Kidney (tissue), 14 donors: ENCODE measurements around the gene CLEC16A. TPM values are rescaled to one million over a fixed set of nuclear protein-coding genes. Genes with fewer than 3 reads are reported as not detected.

Experiments used
- DNase-seq, 5 donors: peaks; one replicate each; pipeline ENCODE4 v3.0.0-alpha.2; 2013 to 2020
- FAIRE-seq: peaks from 2 replicates; lab custom pipeline; 2012; peaks lifted over from hg19 to GRCh38; lab: Jason Lieb, UNC
- H3K27ac ChIP-seq, 2 donors: one replicate each; pipeline ENCODE4 v1.7.0; 2013; ENCODE audit warnings: low read depth in 2 of 2, low read length in 2 of 2, inconsistent platforms in 1 of 2
- H3K27me3 ChIP-seq: one replicate; pipeline ENCODE4 v1.7.1; 2013; ENCODE audit warnings: low read length, inconsistent platforms; ENCODE audit not compliant: control insufficient read depth, insufficient read depth
- H3K36me3 ChIP-seq, 3 donors: one replicate each; pipeline versions ENCODE4 v1.7.0 to v1.7.1; 2013; ENCODE audit warnings: low read length in 3 of 3, control low read depth in 1 of 3, inconsistent platforms in 1 of 3; ENCODE audit not compliant: insufficient read depth in 3 of 3, control insufficient read depth in 2 of 3
- H3K4me1 ChIP-seq, 3 donors: one replicate each; pipeline versions ENCODE4 v1.7.0 to v1.7.1; 2013; ENCODE audit warnings: low read length in 3 of 3, inconsistent platforms in 1 of 3, low read depth in 1 of 3; ENCODE audit not compliant: control insufficient read depth in 2 of 3, insufficient read depth in 2 of 3
- H3K4me3 ChIP-seq, 3 donors: one replicate each; pipeline versions ENCODE4 v1.7.0 to v1.8.1; 2013; ENCODE audit warnings: low read length in 3 of 3, control low read depth in 1 of 3, inconsistent platforms in 1 of 3
- H3K9ac ChIP-seq, 3 donors: one replicate each; pipeline versions ENCODE4 v1.7.0 to v1.7.1; 2013; ENCODE audit warnings: low read length in 3 of 3, control low read depth in 1 of 3, inconsistent platforms in 1 of 3
- H3K9me3 ChIP-seq, 3 donors: one replicate each; pipeline versions ENCODE4 v1.7.0 to v1.7.1; 2013; ENCODE audit warnings: low read length in 3 of 3, control low read depth in 1 of 3, inconsistent platforms in 1 of 3; ENCODE audit not compliant: control insufficient read depth in 2 of 3, insufficient read depth in 1 of 3
- intact Hi-C: fragments of 100-400 bp; cut with DNase I; formaldehyde crosslinking; loops from one replicate; pipeline ENCODE4 v1.11.1; 2022
- polyA plus RNA-seq: library from polyadenylated mRNA; stranded (reverse); fragments of 350-450 nt; fragmentation: Illumina TruSeq; extraction: RNeasy Lipid Tissue Mini Kit (QIAGEN cat#74804); gene quantifications from one replicate; pipeline ENCODE4 v1.2.3, GENCODE V29; 2014; ENCODE audit warnings: low read depth, low replicate concordance; ENCODE audit not compliant: insufficient read depth
- total RNA-seq: library from RNA; stranded (reverse); fragmentation: NEBNext Ultra II Directional; extraction: Animal tissue kit (Norgen Biotek cat#: 25700); gene quantifications from one replicate; pipeline ENCODE4 v1.2.1, GENCODE V29; 2021
- TF ChIP-seq, protein P1 (sequence below): IDR thresholded peaks from 3 replicates; pipeline ENCODE4 v1.5.1; 2012; ENCODE audit warnings: mild to moderate bottlenecking, moderate library complexity, borderline replicate concordance; ENCODE audit not compliant: insufficient read depth; ENCODE audit errors: extremely low read depth
- donor health status: control.
- donor health status: control.
- donor health status: control.
- donor health status: control.
- donor health status: control.
- donor health status: DM: yes; HTN: yes; CAD: no.
- donor health status: Normal renal cell carcinoma (clear cell type).

CLEC16A gene
- total and polyA plus RNA-seq, 2 donors from 2014 or later = 10.8 to 51.9 TPM

DNA sequence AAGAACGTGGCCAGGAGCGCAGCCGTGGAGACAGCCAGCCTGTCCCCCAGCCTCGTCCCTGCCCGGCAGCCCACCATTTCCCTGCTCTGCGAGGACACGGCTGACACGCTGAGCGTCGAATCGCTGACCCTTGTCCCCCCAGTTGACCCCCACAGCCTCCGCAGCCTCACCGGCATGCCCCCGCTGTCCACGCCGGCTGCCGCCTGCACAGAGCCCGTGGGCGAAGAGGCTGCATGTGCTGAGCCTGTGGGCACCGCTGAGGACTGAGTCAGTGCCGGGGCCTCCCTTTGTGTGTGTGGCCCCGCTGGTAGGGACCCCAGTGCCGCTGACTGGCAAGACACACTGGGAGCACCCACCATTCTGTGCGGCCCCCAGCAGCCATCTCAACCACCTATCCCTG lies 234.1 kb downstream of the CLEC16A start:
- H3K4me3 ChIP-seq = no peak overlapping the region
- intact Hi-C loops = no loop called here
- no peak overlapping the region for H3K9ac ChIP-seq
- no peaks in the 10 kb centered on the region for H3K9me3 ChIP-seq
- DNase-seq (no peak), FAIRE-seq (no peak)
- H3K36me3 ChIP-seq = peaks cover 0 to 6% (median 0%) of the 10 kb centered on the region in 3 donors
- H3K4me1 ChIP-seq = peaks cover 0 to 6% (median 0%) of the 10 kb centered on the region in 3 donors
- H3K27ac ChIP-seq = no peak overlapping the region
- H3K27me3 ChIP-seq = no peaks in the 10 kb centered on the region
- TF ChIP-seq, protein P1, sequence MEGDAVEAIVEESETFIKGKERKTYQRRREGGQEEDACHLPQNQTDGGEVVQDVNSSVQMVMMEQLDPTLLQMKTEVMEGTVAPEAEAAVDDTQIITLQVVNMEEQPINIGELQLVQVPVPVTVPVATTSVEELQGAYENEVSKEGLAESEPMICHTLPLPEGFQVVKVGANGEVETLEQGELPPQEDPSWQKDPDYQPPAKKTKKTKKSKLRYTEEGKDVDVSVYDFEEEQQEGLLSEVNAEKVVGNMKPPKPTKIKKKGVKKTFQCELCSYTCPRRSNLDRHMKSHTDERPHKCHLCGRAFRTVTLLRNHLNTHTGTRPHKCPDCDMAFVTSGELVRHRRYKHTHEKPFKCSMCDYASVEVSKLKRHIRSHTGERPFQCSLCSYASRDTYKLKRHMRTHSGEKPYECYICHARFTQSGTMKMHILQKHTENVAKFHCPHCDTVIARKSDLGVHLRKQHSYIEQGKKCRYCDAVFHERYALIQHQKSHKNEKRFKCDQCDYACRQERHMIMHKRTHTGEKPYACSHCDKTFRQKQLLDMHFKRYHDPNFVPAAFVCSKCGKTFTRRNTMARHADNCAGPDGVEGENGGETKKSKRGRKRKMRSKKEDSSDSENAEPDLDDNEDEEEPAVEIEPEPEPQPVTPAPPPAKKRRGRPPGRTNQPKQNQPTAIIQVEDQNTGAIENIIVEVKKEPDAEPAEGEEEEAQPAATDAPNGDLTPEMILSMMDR = no peak

DNA sequence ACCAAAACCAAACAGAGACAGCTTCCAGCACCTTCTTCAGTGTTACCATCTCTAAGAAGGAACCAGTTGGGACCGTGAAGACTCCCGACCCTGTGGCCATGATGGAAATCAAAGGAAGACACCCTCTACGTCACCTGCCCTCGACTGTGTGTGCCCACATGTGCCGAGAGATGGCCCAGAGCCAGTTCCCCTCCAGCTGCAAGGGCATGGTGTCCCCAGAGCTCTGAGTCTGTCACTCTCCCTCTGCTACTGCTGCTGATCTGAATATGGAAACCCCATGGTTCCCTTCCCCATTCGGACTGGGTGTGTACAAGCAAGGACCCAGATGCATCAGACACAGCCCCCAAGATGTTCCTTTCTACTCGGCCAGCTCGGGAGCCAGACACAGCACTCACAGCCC lies 235.2 kb downstream of the CLEC16A start:
- Histone ChIP-seq H3K9me3 (no peaks in the 10 kb centered on the region), H3K9ac (no peak overlapping the region), H3K36me3 (peaks cover 0 to 6% (median 0%) of the 10 kb centered on the region in 3 donors), H3K4me1 (peaks cover 0 to 6% (median 0%) of the 10 kb centered on the region in 3 donors), H3K27ac (no peak overlapping the region), H3K4me3 (no peak overlapping the region), H3K27me3 (no peaks in the 10 kb centered on the region)
- DNase-seq (no peak), FAIRE-seq (no peak)
- intact Hi-C loops = no loop called here
- TF ChIP-seq, protein P1 = no peak

DNA sequence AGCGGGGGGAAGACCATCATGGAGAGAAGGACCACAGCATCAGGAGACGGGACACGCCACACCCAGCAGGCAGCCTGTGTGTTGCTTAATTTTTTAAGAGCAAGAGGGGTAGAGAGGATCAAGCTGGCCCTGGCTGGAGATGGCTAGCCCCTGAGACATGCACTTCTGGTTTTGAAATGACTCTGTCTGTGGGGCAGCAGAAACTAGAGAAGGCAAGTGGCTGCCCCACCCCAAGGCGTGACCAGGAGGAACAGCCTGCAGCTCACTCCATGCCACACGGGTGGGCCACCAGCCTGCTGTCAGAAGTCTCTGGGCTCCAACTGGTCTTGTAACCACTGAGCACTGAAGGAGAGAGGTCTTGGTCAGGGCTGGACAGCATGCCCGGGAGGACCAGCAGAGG lies 236.1 kb downstream of the CLEC16A start:
- Histone ChIP-seq H3K4me3 (no peak overlapping the region), H3K27me3 (no peaks in the 10 kb centered on the region), H3K9ac (no peak overlapping the region), H3K4me1 (peaks cover 0 to 6% (median 0%) of the 10 kb centered on the region in 3 donors), H3K36me3 (peaks cover 0 to 6% (median 0%) of the 10 kb centered on the region in 3 donors), H3K27ac (no peak overlapping the region), H3K9me3 (no peaks in the 10 kb centered on the region)
- DNase-seq (no peak), FAIRE-seq (no peak)
- TF ChIP-seq, protein P1 = no peak
- intact Hi-C loops = no loop called here
